GM21447 (cell line): Measurements from ENCODE around the gene KCNIP4.
"Not testable (repeated sequence)": the region's sequence is repeated elsewhere in the genome, so short reads cannot be mapped to it uniquely, and the experiment has no call there.

Experiments
- ATAC-seq: cut with Tn5 transposase; IDR thresholded peaks from one replicate; pipeline ENCODE4 v1.9.1; 2021; ENCODE audit not compliant: unreplicated experiment

KCNIP4 gene

DNA sequence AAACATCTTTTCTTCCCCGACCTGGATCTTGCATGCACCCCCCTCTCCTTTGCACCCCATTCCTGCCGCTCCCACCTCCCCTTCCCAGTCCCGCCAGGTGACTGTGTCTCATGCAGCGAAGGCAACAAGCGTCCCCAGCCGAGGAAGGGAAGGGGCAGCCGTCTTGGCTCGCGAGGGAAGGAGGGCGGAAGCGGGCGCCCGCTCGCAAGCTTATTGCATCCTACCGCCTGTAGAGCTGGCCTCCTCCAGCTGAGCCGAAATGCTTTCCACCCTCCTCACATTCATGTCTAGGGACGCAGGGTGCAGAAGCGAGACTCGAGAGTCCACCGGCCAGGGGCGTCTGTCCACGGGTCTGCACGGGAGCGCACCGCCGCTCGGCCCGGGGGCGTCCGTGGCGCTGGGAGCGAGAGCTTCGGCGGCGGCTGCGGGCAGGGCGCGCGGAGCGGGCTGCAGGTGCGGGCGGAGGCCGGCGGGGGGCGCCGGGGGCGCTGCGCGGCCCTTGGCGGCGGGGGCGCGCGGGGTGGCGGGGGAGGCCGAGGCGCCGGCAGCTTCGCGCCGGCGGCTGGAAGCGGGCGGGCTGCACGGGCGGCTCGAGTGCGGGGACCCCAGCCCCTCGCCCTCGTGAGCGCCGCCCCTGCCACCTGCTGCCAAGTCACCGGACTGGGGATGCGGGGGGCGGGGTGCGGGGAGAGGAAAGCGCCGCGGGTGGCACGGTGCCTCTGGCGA is at the start of gene KCNIP4:
Gene KCNIP4, minus strand, starts transcription at position 426 of the 726 bp plus-strand sequence.
- ATAC-seq = no peak

DNA sequence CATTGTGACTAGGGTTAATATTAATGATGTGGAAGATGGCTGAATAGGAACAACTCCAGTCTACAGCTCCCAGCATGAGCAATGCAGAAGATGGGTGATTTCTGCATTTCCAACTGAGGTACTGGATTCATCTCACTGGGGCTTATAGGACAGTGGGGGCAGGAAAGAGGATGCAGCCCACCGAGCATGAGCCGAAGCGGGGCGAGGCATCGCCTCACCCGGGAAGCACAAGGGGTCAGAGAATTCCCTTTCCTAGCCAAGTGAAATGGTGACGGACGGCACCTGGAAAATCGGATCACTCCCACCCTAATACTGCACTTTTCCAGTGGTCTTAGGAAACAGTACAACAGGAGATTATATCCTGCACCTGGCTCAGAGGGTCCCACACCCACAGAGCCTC is 48.0 kb upstream of the KCNIP4 start:
- ATAC-seq = not testable (repeated sequence)

DNA sequence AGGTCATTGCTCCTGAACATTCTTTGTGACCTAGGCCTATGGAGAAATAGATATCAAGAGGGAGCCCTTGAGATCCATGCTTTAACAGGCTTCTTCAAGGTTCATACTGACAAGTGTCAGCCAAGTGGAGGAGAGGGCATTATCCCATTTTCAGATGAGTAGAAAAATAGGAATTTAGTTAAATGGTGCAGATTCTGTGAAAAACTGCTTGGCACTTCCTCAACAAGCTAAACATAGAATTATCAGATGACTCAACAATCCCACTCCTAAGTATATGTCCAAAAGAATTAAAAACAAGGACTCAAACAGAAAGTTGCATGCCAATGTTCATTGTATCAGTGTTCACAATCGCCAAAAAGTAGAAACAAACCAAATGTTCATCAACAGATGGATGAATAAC is 43.8 kb upstream of the KCNIP4 start:
- ATAC-seq = no peak

DNA sequence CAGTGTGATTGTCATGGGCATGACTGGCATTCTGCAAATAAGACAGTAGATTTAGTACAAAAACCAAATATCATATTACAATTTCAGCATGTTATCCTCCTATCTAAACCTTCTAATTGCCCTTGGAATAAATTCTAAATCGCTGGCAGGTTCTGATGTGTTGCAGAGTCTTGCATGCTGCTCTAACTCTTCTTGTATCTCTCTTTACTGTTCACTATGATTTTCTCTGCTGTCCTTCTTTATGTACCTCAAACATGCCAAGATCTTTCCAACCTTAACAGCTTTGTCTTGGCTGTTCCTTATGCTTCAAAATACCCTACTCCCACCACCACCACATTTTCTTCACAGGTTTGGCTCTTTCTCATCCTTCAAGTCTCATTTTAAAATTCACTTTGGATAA is 43.0 kb upstream of the KCNIP4 start:
- no peak for ATAC-seq

DNA sequence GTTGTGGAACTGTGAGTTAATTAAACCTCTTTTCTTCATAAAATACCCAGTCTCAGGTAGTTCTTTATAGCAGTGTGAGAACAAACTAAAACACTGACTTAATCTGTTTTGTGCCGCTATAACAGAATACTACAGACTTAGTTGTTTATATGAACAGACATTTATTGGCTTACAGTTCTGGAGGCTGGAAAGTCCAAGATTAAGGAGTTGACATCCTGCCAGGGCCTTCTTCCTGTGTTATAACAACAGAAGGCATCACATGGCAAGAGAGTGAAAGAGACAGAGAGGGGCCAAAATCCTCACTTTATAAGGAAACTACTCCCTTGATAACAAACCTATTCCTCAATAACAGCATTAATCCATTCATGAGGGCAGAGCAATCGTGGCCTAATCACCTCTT is 42.5 kb upstream of the KCNIP4 start:
- no peak for ATAC-seq

DNA sequence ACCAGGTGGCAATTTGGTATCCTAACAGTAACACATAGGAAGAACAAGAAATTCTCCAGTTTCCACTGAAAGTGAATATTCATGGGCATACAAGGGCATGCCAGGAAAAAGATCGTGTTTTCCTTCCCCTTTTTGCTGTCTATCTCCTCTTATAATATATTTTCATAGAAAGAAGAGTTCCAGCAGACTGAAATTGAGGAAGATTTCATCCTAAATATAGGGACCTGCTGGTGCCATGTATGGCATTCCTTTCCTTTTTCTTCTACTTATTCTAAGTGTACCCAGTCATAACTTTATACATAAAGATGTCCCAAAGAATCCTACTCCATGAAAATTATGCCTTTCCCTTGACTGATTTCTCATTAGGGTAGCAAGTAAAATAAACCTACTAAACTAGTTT is 40.8 kb upstream of the KCNIP4 start:
- ATAC-seq = no peak

DNA sequence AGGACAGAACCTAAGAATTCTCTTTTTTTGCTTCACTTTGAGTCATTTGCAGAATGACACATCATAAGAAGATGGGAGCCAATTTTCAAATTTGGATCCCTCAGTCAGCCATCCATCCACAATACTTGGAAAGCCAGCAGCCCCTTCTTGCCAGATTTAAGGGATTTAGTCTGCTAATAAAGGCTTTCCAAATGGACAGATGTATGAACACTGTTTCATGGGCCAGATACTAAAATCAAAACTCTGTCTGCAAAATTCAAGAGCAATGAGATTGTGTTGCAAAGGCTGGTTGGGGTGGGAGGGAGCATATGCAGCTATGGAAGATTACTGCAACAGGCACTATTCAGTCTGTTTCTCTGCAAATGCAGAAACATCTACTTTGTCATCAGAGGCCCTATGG is 37.7 kb upstream of the KCNIP4 start:
- no peak for ATAC-seq

DNA sequence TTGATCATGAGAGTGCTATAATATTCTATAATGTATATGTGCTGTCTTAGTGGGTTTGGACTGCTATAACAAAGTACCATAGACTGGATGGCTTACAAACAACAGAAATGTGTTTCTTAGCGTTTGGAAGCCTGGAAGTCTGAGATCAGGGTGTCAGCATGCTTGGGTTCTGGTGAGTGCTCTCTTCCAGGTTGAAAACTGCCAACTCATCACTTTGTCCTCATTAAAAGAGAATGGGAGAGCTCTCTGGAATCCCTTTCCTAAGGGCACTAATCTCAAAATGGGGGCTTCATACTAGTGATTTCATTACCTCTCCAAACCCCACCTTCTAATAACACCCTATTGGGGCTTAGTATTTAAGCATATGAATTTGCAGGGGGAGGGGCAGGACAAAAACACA is 33.5 kb upstream of the KCNIP4 start:
- ATAC-seq = no peak

DNA sequence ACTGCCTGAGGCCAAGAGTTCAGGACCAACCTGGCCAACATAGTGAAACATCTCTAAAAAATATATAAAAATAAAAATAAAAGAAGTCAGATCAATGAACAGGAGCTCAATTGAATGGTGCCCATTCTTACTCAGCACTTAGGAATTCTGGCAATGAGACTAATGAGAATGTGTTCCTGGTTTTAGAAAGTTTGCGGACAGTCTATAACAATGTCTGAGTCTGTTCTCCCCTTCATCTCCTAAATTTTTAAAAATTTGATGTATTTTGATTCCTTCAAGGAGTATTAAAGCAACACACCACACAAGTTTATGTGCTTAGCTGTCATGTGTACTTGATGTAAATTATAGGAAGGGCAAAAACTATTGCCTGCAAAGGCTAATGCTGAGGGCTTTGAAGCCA is 30.6 kb upstream of the KCNIP4 start:
- no peak for ATAC-seq

DNA sequence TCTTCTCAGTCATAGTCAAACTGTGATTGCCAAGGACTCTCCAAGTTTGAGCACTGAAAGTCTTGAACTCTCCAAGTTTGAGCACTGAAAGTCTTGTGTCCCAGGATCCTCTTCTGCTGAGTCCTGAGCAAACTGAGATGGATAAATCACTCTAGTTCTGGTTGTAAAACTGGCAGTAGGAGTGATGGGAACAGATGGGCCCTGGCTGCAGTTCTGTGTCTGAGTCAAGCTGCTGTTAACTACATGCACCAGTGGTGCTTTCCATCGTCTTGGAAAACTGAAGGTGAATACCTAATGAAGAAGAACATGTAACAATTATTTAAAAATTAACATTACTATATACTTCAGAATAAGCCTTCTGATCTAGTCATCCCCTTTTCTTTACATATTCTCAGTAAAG is 27.6 kb upstream of the KCNIP4 start:
- ATAC-seq = no peak

DNA sequence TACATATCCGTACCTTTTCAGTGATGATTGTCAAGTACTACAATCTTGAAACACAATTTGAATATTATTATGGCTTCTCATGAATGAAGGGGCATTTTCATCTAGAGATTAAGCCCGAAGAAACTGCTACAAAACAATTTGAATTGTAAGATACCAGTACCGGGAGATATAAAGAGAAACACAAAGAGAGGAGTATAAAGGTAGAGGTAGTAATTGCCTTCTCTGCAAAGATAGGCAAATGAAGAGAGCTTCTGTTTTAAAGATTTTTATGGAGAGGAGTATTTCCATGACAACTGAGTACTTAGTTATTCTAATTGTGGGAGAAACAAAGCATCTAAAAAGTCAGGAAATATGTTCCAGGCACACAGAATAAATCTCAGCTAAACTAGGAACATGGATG is 25.3 kb upstream of the KCNIP4 start:
- no peak for ATAC-seq

DNA sequence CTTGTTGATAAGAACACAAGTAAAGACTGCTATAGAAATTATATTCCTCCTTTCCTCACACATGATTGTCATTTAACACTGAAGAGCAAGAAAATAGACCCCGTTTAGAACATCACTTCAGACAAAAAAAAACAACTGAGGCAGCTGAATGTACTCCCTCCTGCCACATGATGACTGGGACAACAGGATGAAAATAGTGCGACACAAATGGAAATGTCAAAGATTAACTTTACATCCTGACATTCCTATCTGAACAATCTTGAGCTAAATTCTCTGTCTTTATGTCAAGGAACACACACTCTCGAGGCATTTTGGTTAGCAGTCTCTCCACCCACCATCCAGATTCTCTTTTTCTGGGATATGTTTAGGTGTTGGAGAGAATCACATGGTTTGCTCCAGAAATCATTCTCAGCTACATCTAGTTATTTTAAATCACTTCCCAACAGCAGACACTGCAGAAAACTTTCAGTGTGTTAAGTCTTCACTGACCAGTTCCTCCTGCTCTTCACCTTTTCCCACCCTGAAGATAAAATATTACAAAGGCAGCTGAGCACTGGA is 16.3 kb upstream of the KCNIP4 start:
- no peak for ATAC-seq

DNA sequence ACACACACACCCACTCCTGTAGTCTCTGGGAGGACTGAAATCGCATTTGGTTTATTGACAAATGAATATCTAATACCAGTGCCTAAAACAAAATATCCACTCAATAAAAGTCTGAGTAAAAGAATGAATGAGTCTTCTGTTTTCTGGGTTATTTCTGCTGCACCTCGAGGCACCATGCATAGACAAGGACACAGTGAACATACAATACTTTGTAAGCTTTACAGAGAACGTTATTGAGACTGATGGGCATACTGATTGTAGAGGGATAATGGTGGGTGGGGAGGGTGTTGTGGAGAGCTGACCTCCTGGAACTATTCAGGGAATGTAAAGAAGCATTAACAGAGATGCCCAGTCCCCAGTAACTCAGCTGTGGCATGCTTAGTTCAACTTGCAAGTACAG is 14.1 kb upstream of the KCNIP4 start:
- no peak for ATAC-seq

DNA sequence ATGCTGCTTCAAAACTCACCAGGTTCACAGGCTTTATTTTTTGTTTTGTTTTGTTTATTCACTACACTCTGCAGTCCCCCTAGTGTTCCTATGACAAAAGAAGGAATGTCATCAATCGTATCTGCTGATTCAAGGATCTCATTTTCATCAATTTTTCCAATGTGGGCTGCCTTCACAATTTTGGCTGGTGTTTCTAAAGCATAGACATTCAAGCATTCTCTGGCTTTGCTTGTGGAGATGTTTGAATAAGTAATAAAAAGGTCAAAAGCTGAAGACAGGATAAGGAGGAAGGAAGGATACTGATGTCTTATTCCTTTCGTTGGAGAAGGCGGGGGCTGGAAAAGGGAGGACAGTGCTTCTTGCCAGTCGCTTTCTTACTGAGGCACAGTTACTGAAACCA is 12.2 kb upstream of the KCNIP4 start:
- ATAC-seq = no peak

DNA sequence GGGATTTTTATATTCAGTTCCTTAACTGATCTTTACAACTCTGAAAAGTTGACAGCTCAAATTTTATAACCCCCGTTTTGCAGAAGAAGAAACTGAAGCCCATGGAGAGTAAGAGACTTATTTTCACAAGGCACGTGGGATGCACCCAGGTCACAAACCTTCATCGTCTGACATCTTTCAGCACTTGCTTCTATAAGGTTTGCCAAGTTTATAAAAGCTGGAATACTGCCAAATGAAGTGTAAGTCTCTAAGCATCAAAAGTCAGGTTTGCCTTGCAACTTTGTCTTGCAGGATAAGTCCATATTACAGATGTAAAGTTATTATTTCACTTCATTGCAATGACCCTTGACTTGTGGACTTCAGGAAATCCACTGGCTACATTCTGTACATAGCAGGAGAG is 6.3 kb upstream of the KCNIP4 start:
- ATAC-seq = no peak

DNA sequence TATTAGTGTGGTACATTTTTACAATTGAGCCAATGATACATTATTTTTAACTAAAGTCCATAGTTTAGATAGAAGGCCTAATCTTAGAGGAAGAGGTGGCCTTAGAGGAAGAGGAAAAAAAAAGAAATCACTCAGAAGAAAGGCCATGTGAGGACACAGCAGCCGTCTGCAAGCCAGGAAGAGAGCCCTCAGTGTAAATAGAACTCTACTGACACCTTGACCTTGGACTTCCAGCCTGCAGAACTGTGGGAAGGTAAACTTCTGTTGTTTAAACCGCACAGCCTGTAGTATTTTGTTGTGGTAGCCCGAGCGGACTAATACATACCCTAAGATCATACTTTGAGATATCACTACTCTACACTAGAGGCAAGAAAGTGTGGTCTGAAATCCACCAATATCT is 5.1 kb upstream of the KCNIP4 start:
- no peak for ATAC-seq

DNA sequence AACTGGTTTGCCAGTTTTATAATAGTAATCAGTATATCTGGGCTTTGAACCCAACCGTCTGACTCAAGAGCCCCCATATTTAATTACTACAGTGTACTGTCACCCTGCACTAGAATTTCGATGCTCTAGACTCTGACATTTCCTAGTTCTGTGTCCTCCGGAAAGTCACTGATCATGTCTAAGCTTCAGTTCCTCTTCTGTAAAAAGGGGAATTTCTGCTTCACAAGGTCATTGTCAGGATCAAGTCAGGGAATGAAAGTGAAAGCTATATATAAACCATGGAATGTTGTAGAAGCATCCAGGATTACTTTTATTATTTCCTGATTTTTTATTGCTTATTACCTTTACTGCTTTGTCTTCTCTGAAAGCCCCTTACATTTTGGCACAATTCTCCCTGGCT is 4.0 kb upstream of the KCNIP4 start:
- no peak for ATAC-seq

DNA sequence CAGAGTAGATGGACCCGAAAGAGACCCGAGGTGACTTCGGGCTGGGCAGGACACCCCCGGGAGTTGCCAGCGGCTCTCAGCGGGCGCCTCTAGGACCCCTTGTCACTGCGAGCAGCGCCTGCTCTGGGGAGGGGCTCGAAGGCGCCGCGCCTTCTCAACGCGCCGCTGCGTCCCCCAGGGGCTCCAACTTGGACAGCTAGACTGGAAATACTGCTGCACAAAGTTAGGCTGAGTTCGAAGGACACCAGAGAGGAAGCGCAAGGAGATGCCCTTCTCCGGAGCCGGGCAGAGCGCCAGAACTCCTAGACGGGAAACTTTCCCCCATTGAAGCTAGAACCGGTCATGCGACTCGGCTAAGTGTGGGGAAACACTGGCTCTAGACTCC is 493 bp upstream of the KCNIP4 start:
- ATAC-seq = no peak

DNA sequence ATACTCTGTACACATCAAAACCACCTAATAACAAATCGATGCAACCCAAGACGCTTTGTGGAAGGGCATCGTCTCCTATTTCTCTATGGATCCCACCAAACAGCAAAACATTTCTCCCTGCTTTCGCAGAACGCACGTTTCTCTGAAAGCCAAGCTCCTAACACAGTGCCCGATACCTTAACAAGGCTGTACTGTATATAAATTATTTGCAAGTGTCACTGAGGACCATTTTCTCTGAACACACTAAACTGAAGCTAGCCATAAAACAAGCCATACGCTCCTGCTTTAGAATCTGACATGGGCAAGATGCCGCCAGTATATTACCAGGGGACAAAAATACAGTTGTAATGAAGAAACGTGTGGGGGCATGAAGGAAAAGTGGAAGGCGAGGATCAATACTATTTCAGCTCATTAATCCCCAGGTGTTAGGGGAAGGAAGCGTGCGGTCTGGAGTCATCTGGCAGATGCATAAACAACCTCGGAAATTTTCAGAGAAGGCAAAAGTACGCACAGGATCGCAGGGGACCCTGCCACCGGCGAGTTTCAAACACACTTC is 703 bp downstream of the KCNIP4 start:
- no peak for ATAC-seq

DNA sequence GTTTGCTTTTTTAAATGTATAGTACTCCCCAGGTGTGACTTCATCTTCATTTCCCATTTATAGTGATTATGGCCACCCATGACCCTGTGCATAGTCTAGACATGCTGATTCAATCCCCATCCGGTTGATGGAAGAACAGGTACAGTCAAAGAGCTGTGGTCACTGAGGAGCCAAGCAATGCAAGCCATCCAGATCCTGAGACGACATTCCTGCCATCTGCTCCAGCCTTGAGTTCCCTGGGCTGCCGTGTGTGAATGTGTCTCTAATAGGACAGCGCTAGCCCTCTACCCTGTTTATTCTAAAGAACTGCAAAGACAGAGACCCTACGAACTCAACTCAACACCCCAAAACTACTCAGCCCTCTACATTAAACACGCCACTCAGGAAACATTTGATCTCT is 1.7 kb downstream of the KCNIP4 start:
- ATAC-seq = no peak

DNA sequence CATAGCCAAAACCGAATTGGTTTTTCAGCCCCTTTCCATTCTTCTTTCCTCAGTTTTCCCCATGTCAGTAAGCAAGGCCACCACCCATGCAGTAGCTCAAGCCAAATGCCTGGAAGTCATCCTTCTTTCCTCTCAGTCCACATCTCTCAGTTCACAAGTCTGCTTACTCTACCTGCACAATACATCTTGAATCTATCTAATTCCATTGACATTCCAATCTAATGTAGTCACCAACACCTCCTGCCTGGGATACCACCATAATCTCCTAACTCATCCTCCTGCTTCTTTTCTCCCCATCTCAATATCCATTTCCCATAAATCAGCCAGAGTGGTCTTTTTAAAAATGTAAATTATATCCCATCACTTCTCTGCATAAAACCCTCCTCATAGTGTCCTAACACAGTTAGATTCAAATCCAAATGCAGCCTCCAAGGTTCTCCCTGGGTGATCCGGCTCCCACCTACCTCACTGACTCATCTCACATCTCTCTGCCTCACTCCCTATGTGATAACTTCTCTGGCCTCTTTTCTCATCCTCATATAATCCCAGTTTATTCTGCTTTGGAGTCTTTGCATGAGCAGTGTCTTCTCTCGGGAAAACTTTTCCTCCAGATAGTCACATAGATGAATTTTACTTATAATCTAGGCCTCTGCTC is 26.9 kb downstream of the KCNIP4 start:
- ATAC-seq = no peak

DNA sequence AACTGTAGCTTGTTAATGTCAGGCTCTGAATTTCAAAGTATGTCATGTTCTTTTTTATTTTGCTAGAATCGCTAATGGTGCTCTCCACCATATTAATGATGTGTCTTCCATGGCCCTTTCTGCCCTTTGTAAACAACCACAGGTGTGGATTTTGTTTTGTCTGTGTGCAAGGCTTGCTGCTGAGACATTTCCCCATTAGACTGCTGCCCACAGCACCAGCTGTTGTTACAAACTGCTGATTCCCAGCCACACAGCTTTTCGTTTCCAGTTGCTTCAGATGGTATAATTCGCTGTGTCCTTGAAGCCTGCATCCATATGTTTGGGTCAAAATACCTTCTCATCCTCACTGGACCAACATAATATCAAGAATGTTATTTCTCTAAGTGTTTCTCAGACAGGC is 32.8 kb downstream of the KCNIP4 start:
- ATAC-seq = no peak
